Adrenal gland (tissue), 12 donors: ENCODE measurements around the gene DOP1A. TPM values are rescaled to one million over a fixed set of nuclear protein-coding genes. Genes with fewer than 3 reads are reported as not detected.
A peak's percentile ranks its signal among the peaks of the same experiment; 100 is the strongest.

Source experiments
- DNase-seq, 7 donors: peaks; one replicate each; pipeline ENCODE4 v3.0.0-alpha.2; 2019 to 2020
- H3K27ac ChIP-seq, 5 donors: fragments of 200-600 bp; sonication (generic) in 4 of 5; 1 replicate in 3 of 5; 2 replicates in 2 of 5; pipeline versions ENCODE4 v1.5.1 to v1.8.0; 2016 to 2020; ENCODE audit warnings: mild to moderate bottlenecking in 1 of 5
- H3K27me3 ChIP-seq: fragments of 200-600 bp; 2 replicates; pipeline ENCODE4 v1.8.0; 2021
- H3K36me3 ChIP-seq, 2 donors: fragments of 200-600 bp; replicated peaks in 1 of 2; 1 replicate in 1 of 2; 2 replicates in 1 of 2; pipeline versions ENCODE4 v1.5.1 to v1.8.0; 2018 to 2022
- H3K4me1 ChIP-seq, 2 donors: fragments of 200-600 bp; replicated peaks in 1 of 2; 1 replicate in 1 of 2; 2 replicates in 1 of 2; pipeline versions ENCODE4 v1.5.1 to v1.8.0; 2018 to 2021
- H3K4me3 ChIP-seq, 4 donors: fragments of 200-600 bp; sonication (generic) in 3 of 4; one replicate each; pipeline ENCODE4 v1.5.1; 2016 to 2018
- H3K9me3 ChIP-seq, 3 donors: fragments of 200-600 bp; sonication (generic) in 1 of 3; replicated peaks in 1 of 3; 1 replicate in 2 of 3; 2 replicates in 1 of 3; pipeline versions ENCODE4 v1.5.1 to v1.8.0; 2016 to 2021
- CTCF ChIP-seq, 6 experiments: fragments of 450-650 bp in 4 of 6; fragments of 200-600 bp in 2 of 6; sonication (generic) in 1 of 6; IDR thresholded peaks; 1 replicate in 5 of 6; 2 replicates in 1 of 6; pipeline versions ENCODE4 v1.5.1 to v1.8.0; 2016 to 2021; ENCODE audit warnings: antibody characterized with exemption in 6 of 6, mild to moderate bottlenecking in 2 of 6, moderate library complexity in 1 of 6
- POLR2A ChIP-seq, 2 donors: fragments of 450-650 bp; IDR thresholded peaks; one replicate each; pipeline ENCODE4 v1.6.1; 2017; ENCODE audit warnings: antibody characterized with exemption in 2 of 2, mild to moderate bottlenecking in 2 of 2, moderate library complexity in 1 of 2
- WGBS, 4 donors: extraction: QIAGEN DNeasy Blood & Tissue Kit in 2 of 4; methylation state at CpG; one replicate each; pipeline versions ENCODE4 v1.1.5 to v1.1.7; 2013 to 2017; 5-methylcytosine and 5-hydroxymethylcytosine counted together
- intact Hi-C, 2 donors: fragments of 100-400 bp; cut with DNase I; formaldehyde crosslinking; loops; one replicate each; pipeline versions ENCODE4 v1.14.1 to v1.15.0; 2022 to 2023
- polyA plus RNA-seq, 3 donors: library from polyadenylated mRNA; stranded (reverse); fragments of 200-250 nt in 2 of 3; fragments of 350-450 nt in 1 of 3; fragmentation: Illumina TruSeq in 1 of 3; extraction: RNeasy Lipid Tissue Mini Kit (QIAGEN cat#74804) in 1 of 3; gene quantifications; one replicate each; pipeline ENCODE4 v1.2.3, GENCODE V29; 2013 to 2014
- total RNA-seq, 9 donors: library from RNA; depleted of rRNA in 4 of 9; stranded (reverse); fragments of >200 nt in 4 of 9; fragments of 120-200 nt in 1 of 9; fragmentation: NEBNext Ultra II Directional in 1 of 9; extraction: Animal tissue kit (Norgen Biotek cat#: 25700) in 1 of 9; gene quantifications; one replicate each; pipeline versions ENCODE4 v1.1.0 to v1.2.4, GENCODE V29; 2013 to 2023
- donor health status: healthy with polysubstance abuse.
- donor health status: Bipolar disorder and iron deficiency.
- donor health status: DM: yes; HTN: yes; CAD: no.
- donor health status: DM: no; HTN: no; CAD: no.
- donor health status: DM: no; HTN: no; CAD: no.
- donor health status: DM: yes; HTN: yes; CAD: no.

Gene DOP1A
- total and polyA plus RNA-seq, 12 donors: 11.3 to 33.6 (median 17.8) TPM

DNA sequence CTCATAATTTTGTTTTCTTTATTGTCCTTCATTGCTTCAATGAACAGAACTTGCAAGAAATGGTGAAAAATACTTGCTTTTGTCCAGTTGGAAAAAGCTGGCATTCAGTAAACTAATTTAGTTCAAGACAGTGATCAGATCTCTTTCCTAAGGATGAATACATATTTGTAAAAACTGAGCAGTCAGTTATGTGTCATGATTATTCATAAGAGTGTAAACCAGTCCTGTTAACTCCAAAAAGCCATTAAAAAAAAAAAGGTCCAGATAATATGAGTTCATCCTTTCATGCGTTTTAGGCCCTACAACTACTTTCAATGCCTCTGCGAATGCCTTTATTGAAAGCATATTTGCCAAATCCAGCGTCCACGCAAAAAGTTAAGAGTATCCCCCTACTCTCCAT lies 125.0 kb downstream of the DOP1A start:
- H3K4me3 ChIP-seq: peak overlapping the region; percentile 70 to 93 (median 78)
- no peaks in the 10 kb centered on the region for H3K9me3 ChIP-seq
- WGBS, 4 donors: 0 to 2% (median 0%) methylated on average over 4 of the region's 4 CpGs
- no peak for DNase-seq
- H3K4me1 ChIP-seq: peaks cover 0 to 46% of the 10 kb centered on the region in 2 donors
- no peaks in the 10 kb centered on the region for H3K27me3 ChIP-seq
- TF ChIP-seq POLR2A (IDR thresholded peaks at IDR 0.05) (no peak), CTCF (IDR thresholded peaks at IDR 0.05) (no peak)
- peak overlapping the region; percentile 82 to 92 (median 89) for H3K27ac ChIP-seq
- intact Hi-C loops: no loop called here
- H3K36me3 ChIP-seq: peaks cover 0 to 11% of the 10 kb centered on the region in 2 donors

DNA sequence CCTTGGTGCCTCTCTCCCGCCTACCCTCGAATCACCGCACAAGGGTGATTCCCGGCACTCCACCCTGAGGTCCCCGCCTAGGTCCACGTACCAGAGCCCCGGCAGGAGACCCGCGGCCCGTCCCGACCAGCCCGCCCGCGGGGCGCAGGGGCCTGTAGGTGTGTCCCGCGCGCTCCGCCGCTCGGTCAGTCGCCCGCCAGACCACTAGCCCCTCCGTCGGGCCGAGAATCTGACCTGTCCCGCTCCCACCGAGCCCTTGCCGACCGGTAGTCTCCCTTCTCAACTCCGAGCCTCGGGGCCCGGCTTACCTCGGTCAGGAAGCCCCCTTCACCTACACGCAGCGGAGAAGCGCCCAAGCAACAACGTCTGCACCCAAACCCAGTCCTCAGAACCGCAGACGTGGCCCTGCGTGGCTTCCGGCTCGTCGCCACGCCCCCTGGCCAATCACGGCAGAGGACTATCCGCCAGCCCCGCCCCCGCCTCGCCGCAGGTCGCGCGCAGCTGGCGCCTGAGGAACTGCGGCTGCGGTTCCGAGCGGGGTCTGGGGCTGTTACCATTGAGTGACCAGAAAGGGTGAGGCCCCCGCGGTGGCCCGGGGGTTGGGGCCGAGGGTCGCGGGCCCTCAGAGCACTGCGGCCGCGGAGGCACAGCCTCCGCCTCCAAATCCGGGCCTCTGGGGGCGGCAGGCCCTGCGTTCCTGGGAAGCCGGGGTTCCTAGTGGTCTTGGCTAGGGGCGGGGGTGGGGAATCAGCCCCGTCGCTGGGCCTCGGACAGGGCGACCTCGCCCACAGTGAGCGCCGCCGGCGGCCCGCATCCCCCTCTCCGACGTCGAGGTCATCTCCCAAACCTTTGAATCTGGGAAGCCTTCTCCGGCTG lies 125.6 kb downstream of the DOP1A start, which contains the start of the genes PGM3 and RWDD2A:
PGM3 (minus strand) TSS at position 395 of the 876 bp plus-strand sequence. CDS start 2,253 bp downstream, outside the sequence.
RWDD2A (plus strand) TSS at position 487 of the 876 bp plus-strand sequence. CDS start 1,095 bp downstream, outside the sequence.
- H3K27ac ChIP-seq: peak within 1 kb of the TSS; percentile 82 to 92 (median 89)
- TF ChIP-seq CTCF (IDR thresholded peaks at IDR 0.05): no peak
- TF ChIP-seq POLR2A (IDR thresholded peaks at IDR 0.05): peak; percentile 89 to 95
- peak within 1 kb of the TSS; percentile 70 to 93 (median 82) for H3K4me3 ChIP-seq
- peaks cover 0 to 44% of the 10 kb centered on the region in 2 donors for H3K4me1 ChIP-seq
- peaks cover 0 to 5% of the 10 kb centered on the region in 2 donors for H3K36me3 ChIP-seq
- peak; percentile 89 to 95 (median 92) for DNase-seq
- WGBS, 4 donors: 0% methylated on average over 13 to 88 of the region's 88 CpGs
- no peaks in the 10 kb centered on the region for H3K27me3 ChIP-seq
- H3K9me3 ChIP-seq: no peaks in the 10 kb centered on the region
- intact Hi-C loops: no loop called here

DNA sequence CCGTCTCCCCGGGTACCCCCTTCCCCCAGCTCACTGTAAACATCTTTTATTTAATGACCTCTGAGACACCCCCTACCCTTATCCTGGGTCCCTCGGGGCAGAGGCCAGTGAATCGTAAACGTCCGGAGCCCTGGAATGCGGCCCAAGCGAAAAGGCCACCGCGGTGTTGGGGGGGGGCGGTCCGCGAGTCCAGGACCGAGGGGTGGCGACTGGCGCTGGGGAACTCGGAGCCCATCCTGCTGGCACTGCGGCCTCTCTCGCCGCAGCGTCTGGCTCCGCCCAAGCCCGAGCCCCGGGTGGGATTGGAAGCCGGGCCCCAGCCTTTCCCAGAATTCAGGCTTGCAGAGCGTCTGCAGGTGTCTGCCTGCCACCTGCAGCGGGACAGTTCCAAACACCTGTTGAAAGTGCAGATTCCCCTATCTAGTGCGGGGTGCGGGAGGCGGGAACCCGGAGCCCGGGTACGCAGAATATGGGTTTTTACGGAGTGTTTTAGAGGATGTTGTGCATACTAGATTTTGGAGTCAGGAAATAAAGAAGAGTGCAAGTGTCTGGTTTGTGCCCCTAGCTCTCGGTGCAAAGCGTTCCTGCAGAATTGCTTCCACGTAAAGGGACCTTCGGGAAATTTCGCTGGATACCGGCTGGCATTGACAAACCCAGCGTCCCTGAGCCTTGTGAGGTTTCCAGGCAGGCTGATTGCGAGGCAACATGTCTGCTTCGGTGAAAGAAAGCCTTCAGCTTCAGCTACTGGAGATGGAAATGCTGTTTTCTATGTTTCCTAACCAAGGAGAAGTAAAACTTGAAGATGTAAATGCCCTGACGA lies 126.5 kb downstream of the DOP1A start:
- peak; percentile 48 to 76 (median 66) for DNase-seq
- no peaks in the 10 kb centered on the region for H3K36me3 ChIP-seq
- intact Hi-C loops: no loop called here
- 2 to 5% (median 3%) methylated on average over 27 to 44 of the region's 44 CpGs for WGBS, 4 donors
- H3K27ac ChIP-seq: peak overlapping the region; percentile 82 to 92 (median 89)
- H3K27me3 ChIP-seq: no peaks in the 10 kb centered on the region
- no peaks in the 10 kb centered on the region for H3K9me3 ChIP-seq
- peak overlapping the region; percentile 70 to 93 (median 82) for H3K4me3 ChIP-seq
- TF ChIP-seq CTCF (IDR thresholded peaks at IDR 0.05) (no peak), POLR2A (IDR thresholded peaks at IDR 0.05) (peak in 1 of 2 donors; percentile 3)
- H3K4me1 ChIP-seq: peaks cover 0 to 40% of the 10 kb centered on the region in 2 donors
